ENCODE measurements around the gene PSENEN.

The PSENEN gene

GRCh38 chr19:35773020-35773806 is 27.8 kb downstream of the PSENEN start:
- no peak for DNase-seq (ENCODE audit: low spot score)

- no peak for DNase-seq (ENCODE audit: low spot score)
Measured at GRCh38 chr19:35774274-35775045, 29.0 kb downstream of the PSENEN start.

GRCh38 chr19:35775046-35775297 is 29.5 kb downstream of the PSENEN start:
- DNase-seq (ENCODE audit: low spot score) = no peak

- DNase-seq (ENCODE audit: low spot score) = peak; percentile 97
Measured at GRCh38 chr19:35775298-35776101, 30.0 kb downstream of the PSENEN start, which contains the start of gene ARHGAP33. Gene ARHGAP33 (plus strand): TSS chr19:35775564. CDS start chr19:35775659, 95 bp downstream.

GRCh38 chr19:35776102-35776788 is 30.8 kb downstream of the PSENEN start:
- DNase-seq (ENCODE audit: low spot score) = no peak

- peak; percentile 49 for DNase-seq (ENCODE audit: low spot score)
Measured at GRCh38 chr19:35777086-35777841, 31.8 kb downstream of the PSENEN start.

GRCh38 chr19:35777961-35778360 is 32.5 kb downstream of the PSENEN start:
- DNase-seq (ENCODE audit: low spot score) = no peak

- DNase-seq (ENCODE audit: low spot score) = peak; percentile 63
Measured at GRCh38 chr19:35779033-35779432, 33.6 kb downstream of the PSENEN start.

- no peak for DNase-seq (ENCODE audit: low spot score)
Measured at GRCh38 chr19:35780058-35780457, 34.6 kb downstream of the PSENEN start.

- DNase-seq (ENCODE audit: low spot score) = no peak
Measured at GRCh38 chr19:35780717-35781116, 35.3 kb downstream of the PSENEN start.

- no peak for DNase-seq (ENCODE audit: low spot score)
Measured at GRCh38 chr19:35781650-35782049, 36.2 kb downstream of the PSENEN start.

GRCh38 chr19:35782589-35782988 is 37.1 kb downstream of the PSENEN start:
- DNase-seq (ENCODE audit: low spot score) = no peak

- DNase-seq (ENCODE audit: low spot score) = no peak
Measured at GRCh38 chr19:35783469-35784434, 38.3 kb downstream of the PSENEN start.

GRCh38 chr19:35784503-35785338 is 39.3 kb downstream of the PSENEN start:
- DNase-seq (ENCODE audit: low spot score) = no peak

GRCh38 chr19:35785339-35785627 is 39.8 kb downstream of the PSENEN start:
- no peak for DNase-seq (ENCODE audit: low spot score)

- DNase-seq (ENCODE audit: low spot score) = no peak
Measured at GRCh38 chr19:35786299-35787160, 41.1 kb downstream of the PSENEN start.

- DNase-seq (ENCODE audit: low spot score) = no peak
Measured at GRCh38 chr19:35787227-35787799, 41.9 kb downstream of the PSENEN start.
